ENCODE results near the gene PODN.

GRCh38 chr1:53051676-53052075, 10.3 kb upstream of the PODN start:
- TF ChIP-seq POLR2A (IDR thresholded peaks at IDR 0.05) = no peak
- TF ChIP-seq CTCF (IDR thresholded peaks at IDR 0.05) = no peak
